NCI-H1105 treated with DMSO at 0.1 percent for 48 hours (cell line): ENCODE results near the gene ECSIT.
"Not testable (repeated sequence)": the region's sequence is repeated elsewhere in the genome, so short reads cannot be mapped to it uniquely, and the experiment has no call there.

Experiments used
- DNase-seq: peaks from one replicate; lab custom pipeline; 2025; lab: John Stamatoyannopoulos, UW

ECSIT gene

GRCh38 chr19:11478167-11479089 lies 50.5 kb downstream of the ECSIT start:
- no peak for DNase-seq

- DNase-seq, result no peak
These were observed 53.1 kb downstream of the ECSIT start for GRCh38 chr19:11475861-11476260.

- not testable (repeated sequence) for DNase-seq
These were observed 53.6 kb downstream of the ECSIT start for GRCh38 chr19:11475343-11475742.

- no peak for DNase-seq
These were observed 55.2 kb downstream of the ECSIT start for GRCh38 chr19:11473725-11474124.

GRCh38 chr19:11468266-11468845 lies 60.6 kb downstream of the ECSIT start:
- not testable (repeated sequence) for DNase-seq

GRCh38 chr19:11465600-11465999 lies 63.3 kb downstream of the ECSIT start:
- no peak for DNase-seq

GRCh38 chr19:11464333-11465265 lies 64.3 kb downstream of the ECSIT start:
- DNase-seq, result no peak

GRCh38 chr19:11463391-11463790 lies 65.5 kb downstream of the ECSIT start:
- no peak for DNase-seq

GRCh38 chr19:11461453-11461852 lies 67.5 kb downstream of the ECSIT start:
- no peak for DNase-seq

GRCh38 chr19:11460207-11460606 lies 68.7 kb downstream of the ECSIT start:
- DNase-seq, result no peak

- not testable (repeated sequence) for DNase-seq
These were observed 70.0 kb downstream of the ECSIT start for GRCh38 chr19:11458912-11459311.

- no peak for DNase-seq
These were observed 70.6 kb downstream of the ECSIT start for GRCh38 chr19:11458236-11458900.

- DNase-seq, result no peak
These were observed 71.1 kb downstream of the ECSIT start for GRCh38 chr19:11457831-11458230.

GRCh38 chr19:11457115-11457514 lies 71.8 kb downstream of the ECSIT start:
- no peak for DNase-seq

- no peak for DNase-seq
These were observed 72.3 kb downstream of the ECSIT start for GRCh38 chr19:11456659-11457058.
